Natural killer cell treated with Interleukin-12 subunit alpha and Interleukin-12 subunit beta and Interleukin-15 and Interleukin-18, amount 100 ng/mL, for 72 hours (primary cell): Measurements from ENCODE around the gene FBL. TPM values are rescaled to one million over a fixed set of nuclear protein-coding genes. Genes with fewer than 3 reads are reported as not detected.

Experiments
- ATAC-seq, 2 donors: fragments of 150-1000 bp; cut with Tn5 transposase in 1 of 2; sonication (Bioruptor Pico), chemical (Tn5 transposase) in 1 of 2; 2 replicates each; pipeline ENCODE4 v1.10.0; 2021
- DNase-seq: peaks from one replicate; pipeline ENCODE4 v3.0.0; 2022; ENCODE audit warnings: low spot score
- H3K27ac Mint-ChIP-seq, 2 donors: 1 replicate in 1 of 2; 2 replicates in 1 of 2; pipeline ENCODE4 v1.8.0; 2022; ENCODE audit warnings: mixed read lengths in 2 of 2, mild to moderate bottlenecking in 1 of 2, moderate library complexity in 1 of 2
- H3K27me3 Mint-ChIP-seq, 2 donors: 1 replicate in 1 of 2; 2 replicates in 1 of 2; pipeline ENCODE4 v1.8.0; 2022; ENCODE audit warnings: mixed read lengths in 2 of 2
- H3K36me3 Mint-ChIP-seq: one replicate; pipeline ENCODE4 v1.8.0; 2022; ENCODE audit warnings: mixed read lengths
- H3K4me1 Mint-ChIP-seq, 2 donors: 1 replicate in 1 of 2; 2 replicates in 1 of 2; pipeline ENCODE4 v1.8.0; 2022; ENCODE audit warnings: low read depth in 2 of 2, mixed read lengths in 2 of 2, mild to moderate bottlenecking in 1 of 2
- H3K4me3 Mint-ChIP-seq: one replicate; pipeline ENCODE4 v1.8.0; 2022; ENCODE audit warnings: mixed read lengths
- H3K9me3 Mint-ChIP-seq: 2 replicates; pipeline ENCODE4 v1.8.0; 2022; ENCODE audit warnings: mixed read lengths
- total RNA-seq, 2 donors: library from RNA; stranded (reverse); gene quantifications; one replicate each; pipeline ENCODE4 v1.2.3, GENCODE V29; 2022

FBL gene
- total RNA-seq, 2 donors from 2014 or later: 304 to 505 TPM

GRCh38 chr19:39829702-39830275 lies 16.4 kb downstream of the FBL start:
- no peak for ATAC-seq
- Mint-ChIP-seq H3K9me3 (no peaks in the 10 kb centered on the region), H3K4me3 (no peak overlapping the region)

DNA sequence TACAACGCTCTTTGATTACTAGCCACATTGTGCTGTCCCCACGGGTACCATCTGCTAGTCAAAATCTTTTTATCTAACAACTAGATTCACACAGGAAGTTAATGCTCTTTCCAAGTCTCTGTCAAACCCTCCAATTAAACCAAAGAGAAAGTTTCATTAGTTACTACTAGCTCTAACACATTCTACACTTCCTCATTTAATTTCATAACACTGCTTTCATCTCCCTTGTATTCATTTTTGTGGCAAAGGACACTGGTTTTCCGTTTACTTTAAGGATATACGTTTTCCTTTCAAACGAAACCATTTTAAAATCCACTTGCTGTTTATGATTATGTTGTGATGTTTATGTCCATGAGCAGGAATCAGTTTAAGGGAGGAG lies 17.5 kb downstream of the FBL start:
- Mint-ChIP-seq H3K27ac (peak overlapping the region; percentile 81 to 86), H3K36me3 (no peaks in the 10 kb centered on the region), H3K9me3 (no peaks in the 10 kb centered on the region), H3K4me1 (peaks cover 32 to 39% of the 10 kb centered on the region in 2 donors), H3K4me3 (peak overlapping the region; percentile 77), H3K27me3 (no peaks in the 10 kb centered on the region)
- ATAC-seq (no peak), DNase-seq (no peak)

More at GRCh38 chr19:39829702-39830275, 16.4 kb downstream of the FBL start:
- no peak for DNase-seq
- Mint-ChIP-seq H3K27ac (peak overlapping the region; percentile 81 to 86), H3K4me1 (peaks cover 41 to 48% of the 10 kb centered on the region in 2 donors), H3K36me3 (peaks cover 6% of the 10 kb centered on the region), H3K27me3 (no peaks in the 10 kb centered on the region)

- Mint-ChIP-seq H3K36me3 (no peaks in the 10 kb centered on the region), H3K4me3 (peak overlapping the region; percentile 77), H3K27ac (peak overlapping the region; percentile 81 to 86), H3K4me1 (peaks cover 32 to 39% of the 10 kb centered on the region in 2 donors), H3K27me3 (no peaks in the 10 kb centered on the region), H3K9me3 (no peaks in the 10 kb centered on the region)
- no peak for DNase-seq
- ATAC-seq: peak in 1 of 2 donors; percentile 12
Measured at GRCh38 chr19:39828015-39828653, 18.0 kb downstream of the FBL start.

- Mint-ChIP-seq H3K4me3 (no peak overlapping the region), H3K36me3 (no peaks in the 10 kb centered on the region), H3K27ac (peak overlapping the region in 1 of 2 donors; percentile 81), H3K9me3 (no peaks in the 10 kb centered on the region), H3K4me1 (peaks cover 24 to 30% of the 10 kb centered on the region in 2 donors), H3K27me3 (no peaks in the 10 kb centered on the region)
- no peak for ATAC-seq
- DNase-seq: no peak
Measured at GRCh38 chr19:39827216-39827615, 19.0 kb downstream of the FBL start.

GRCh38 chr19:39826311-39826945 lies 19.8 kb downstream of the FBL start:
- H3K27me3 Mint-ChIP-seq: no peaks in the 10 kb centered on the region
- ATAC-seq (no peak), DNase-seq (no peak)
- no peak overlapping the region for H3K27ac Mint-ChIP-seq
- H3K9me3 Mint-ChIP-seq: no peaks in the 10 kb centered on the region
- H3K4me1 Mint-ChIP-seq: peaks cover 19 to 25% of the 10 kb centered on the region in 2 donors
- H3K4me3 Mint-ChIP-seq: no peak overlapping the region
- H3K36me3 Mint-ChIP-seq: no peaks in the 10 kb centered on the region

DNA sequence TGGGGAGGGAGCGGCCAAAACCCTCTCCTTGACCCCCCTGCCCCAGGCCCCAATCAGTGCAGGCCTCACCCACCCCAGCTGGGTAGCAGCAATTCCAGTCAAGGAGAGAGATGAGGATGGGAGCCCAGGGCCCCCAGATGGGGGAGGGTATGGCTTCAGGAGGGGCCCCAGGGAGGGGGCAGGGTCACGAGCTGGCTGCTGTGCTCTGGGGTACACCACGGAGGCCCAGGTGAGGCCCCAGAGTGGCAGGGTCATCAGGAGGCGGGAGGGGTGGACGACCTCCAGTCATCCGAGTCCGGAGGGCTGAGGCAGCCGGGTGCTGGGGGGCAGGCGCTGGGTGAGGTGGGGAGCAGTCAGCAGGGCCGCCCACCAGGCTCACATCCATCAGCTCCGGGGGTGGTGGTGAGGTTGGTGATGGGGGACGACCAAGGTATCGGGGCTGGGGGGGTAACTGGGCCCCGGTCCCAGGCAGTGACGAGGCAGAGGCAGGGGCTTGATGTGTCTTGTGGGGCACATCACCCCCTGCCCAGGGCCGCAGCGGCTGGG lies 20.6 kb downstream of the FBL start:
- ATAC-seq (no peak), DNase-seq (no peak)
- Mint-ChIP-seq H3K4me3 (no peak overlapping the region), H3K9me3 (no peaks in the 10 kb centered on the region), H3K4me1 (peaks cover 12 to 20% of the 10 kb centered on the region in 2 donors), H3K36me3 (no peaks in the 10 kb centered on the region), H3K27ac (no peak overlapping the region), H3K27me3 (no peaks in the 10 kb centered on the region)

DNA sequence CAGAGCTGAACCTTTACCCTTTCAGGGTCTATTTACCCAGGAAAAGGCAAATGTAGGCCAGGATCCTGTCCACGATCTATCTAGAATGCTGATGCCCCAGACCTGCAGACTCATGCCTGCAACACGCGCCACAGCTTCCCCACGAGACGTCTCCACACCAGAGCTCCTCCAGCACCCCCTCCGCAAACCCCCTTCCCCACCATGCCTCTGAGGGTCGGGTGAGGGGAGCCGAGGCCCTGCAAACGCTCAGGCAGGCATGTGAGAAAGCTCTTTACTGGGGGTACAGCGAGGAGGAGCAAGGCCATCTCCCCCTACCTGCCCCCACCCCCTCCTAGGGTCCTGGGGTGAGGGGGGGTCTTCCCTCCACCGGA lies 21.1 kb downstream of the FBL start:
- no peaks in the 10 kb centered on the region for H3K9me3 Mint-ChIP-seq
- DNase-seq (no peak), ATAC-seq (no peak)
- H3K4me3 Mint-ChIP-seq: no peak overlapping the region
- peaks cover 12 to 20% of the 10 kb centered on the region in 2 donors for H3K4me1 Mint-ChIP-seq
- no peaks in the 10 kb centered on the region for H3K36me3 Mint-ChIP-seq
- H3K27me3 Mint-ChIP-seq: no peaks in the 10 kb centered on the region
- H3K27ac Mint-ChIP-seq: no peak overlapping the region

- no peak overlapping the region for H3K27ac Mint-ChIP-seq
- no peak overlapping the region for H3K4me3 Mint-ChIP-seq
- ATAC-seq (peak; percentile 96 to 97), DNase-seq (peak; percentile 86)
- H3K36me3 Mint-ChIP-seq: no peaks in the 10 kb centered on the region
- H3K9me3 Mint-ChIP-seq: no peaks in the 10 kb centered on the region
- H3K27me3 Mint-ChIP-seq: no peaks in the 10 kb centered on the region
- peaks cover 17 to 20% of the 10 kb centered on the region in 2 donors for H3K4me1 Mint-ChIP-seq
Measured at GRCh38 chr19:39824143-39825092, 21.8 kb downstream of the FBL start.

- DNase-seq (no peak), ATAC-seq (no peak)
- Mint-ChIP-seq H3K36me3 (no peaks in the 10 kb centered on the region), H3K9me3 (no peaks in the 10 kb centered on the region), H3K27ac (no peak overlapping the region), H3K4me1 (peaks cover 19 to 21% of the 10 kb centered on the region in 2 donors), H3K27me3 (no peaks in the 10 kb centered on the region), H3K4me3 (no peak overlapping the region)
Measured at GRCh38 chr19:39823686-39824085, 22.5 kb downstream of the FBL start.

DNA sequence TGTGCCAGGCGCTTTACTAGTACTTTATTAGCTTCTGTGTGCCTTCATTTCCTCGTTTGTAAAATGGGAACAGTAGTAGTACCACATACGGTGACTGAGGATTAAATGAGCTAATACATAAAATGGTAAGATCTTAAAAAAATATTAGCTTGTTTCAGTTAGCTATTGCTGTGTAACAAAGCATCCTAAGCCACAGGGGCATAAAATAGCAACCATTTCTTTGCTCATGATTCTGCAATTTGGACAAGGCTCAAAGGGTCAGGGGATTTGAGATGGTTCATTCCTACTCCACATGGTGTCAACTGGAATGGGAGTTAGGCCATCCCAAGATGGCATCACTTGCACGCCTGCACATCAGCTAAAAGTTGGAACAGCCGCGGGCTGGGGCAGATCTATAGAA lies 25.5 kb downstream of the FBL start:
- DNase-seq (no peak), ATAC-seq (no peak)
- Mint-ChIP-seq H3K27me3 (no peaks in the 10 kb centered on the region), H3K9me3 (no peaks in the 10 kb centered on the region), H3K36me3 (peaks cover 5% of the 10 kb centered on the region), H3K4me1 (peaks cover 23 to 24% of the 10 kb centered on the region in 2 donors), H3K27ac (no peak overlapping the region), H3K4me3 (no peak overlapping the region)

- no peaks in the 10 kb centered on the region for H3K9me3 Mint-ChIP-seq
- no peaks in the 10 kb centered on the region for H3K27me3 Mint-ChIP-seq
- H3K27ac Mint-ChIP-seq: no peak overlapping the region
- peaks cover 7% of the 10 kb centered on the region for H3K36me3 Mint-ChIP-seq
- no peak for DNase-seq
- H3K4me3 Mint-ChIP-seq: no peak overlapping the region
- no peak for ATAC-seq
- peaks cover 23 to 24% of the 10 kb centered on the region in 2 donors for H3K4me1 Mint-ChIP-seq
Measured at GRCh38 chr19:39819786-39820185, 26.4 kb downstream of the FBL start.

DNA sequence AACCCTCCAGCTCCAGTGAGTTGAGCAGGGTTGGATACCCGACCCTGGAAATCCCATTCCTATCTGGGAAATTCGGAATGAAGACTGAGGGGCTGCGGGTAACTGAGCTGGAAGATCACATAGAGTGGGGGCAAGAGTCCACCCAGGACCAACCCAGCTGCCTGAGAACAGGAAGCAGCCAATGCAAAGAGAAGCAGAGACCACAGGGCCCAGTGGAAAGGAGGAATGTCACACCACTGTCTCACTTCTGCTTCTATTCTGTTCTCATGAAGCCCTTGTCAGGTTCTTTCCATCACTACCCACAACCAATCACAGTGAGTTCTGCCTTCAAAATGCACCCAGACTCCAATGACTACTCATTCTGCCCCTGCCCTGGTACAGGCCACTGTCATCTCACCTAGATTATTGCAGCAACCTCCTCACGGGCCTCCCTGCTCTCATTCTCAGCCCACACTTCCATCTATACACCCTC lies 27.5 kb downstream of the FBL start:
- no peaks in the 10 kb centered on the region for H3K27me3 Mint-ChIP-seq
- H3K4me3 Mint-ChIP-seq: no peak overlapping the region
- no peak overlapping the region for H3K27ac Mint-ChIP-seq
- DNase-seq (no peak), ATAC-seq (no peak)
- peaks cover 23 to 24% of the 10 kb centered on the region in 2 donors for H3K4me1 Mint-ChIP-seq
- H3K36me3 Mint-ChIP-seq: peaks cover 7% of the 10 kb centered on the region
- no peaks in the 10 kb centered on the region for H3K9me3 Mint-ChIP-seq

- Mint-ChIP-seq H3K36me3 (peaks cover 7% of the 10 kb centered on the region), H3K27ac (no peak overlapping the region), H3K4me1 (peaks cover 23 to 24% of the 10 kb centered on the region in 2 donors), H3K9me3 (no peaks in the 10 kb centered on the region), H3K27me3 (no peaks in the 10 kb centered on the region), H3K4me3 (no peak overlapping the region)
- DNase-seq: no peak
- peak in 1 of 2 donors; percentile 17 for ATAC-seq
Measured at GRCh38 chr19:39817888-39818561, 28.2 kb downstream of the FBL start.
